ENCODE data around the gene PROC. TPM values are rescaled to one million over a fixed set of nuclear protein-coding genes. Genes with fewer than 3 reads are reported as not detected.

Gene PROC
- total RNA-seq, 5 donors from 2014 or later (not counting 1 experiment from before 2014, with no cell fraction given), result 0.20 to 0.76 (median 0.49) TPM; not detected in 2

GRCh38 chr2:127400897-127401756, 17.1 kb upstream of the PROC start:
- H3K27ac Mint-ChIP-seq, result no peak overlapping the region
- H3K4me3 ChIP-seq (ENCODE audit: control insufficient read depth in 1 of 2, extremely low read depth in 1 of 2, low read length in 1 of 2), result no peak overlapping the region
- H3K27me3 Mint-ChIP-seq, result no peaks in the 10 kb centered on the region
- peaks cover 4% of the 10 kb centered on the region for H3K36me3 Mint-ChIP-seq
- DNase-seq (no peak), ATAC-seq (replicated peaks in 1 of 4) (no peak)
- H3K36me3 ChIP-seq (ENCODE audit: control insufficient read depth in 2 of 2, extremely low read depth in 1 of 2, insufficient read depth in 1 of 2, low read length in 1 of 2), result no peaks in the 10 kb centered on the region
- no peaks in the 10 kb centered on the region for H3K9me3 ChIP-seq
- 92% methylated on average over 30 of the region's 39 CpGs for WGBS (ENCODE audit: insufficient coverage)
- ChIA-PET CTCF (interaction anchor here in 1 of 2 donors (0.6 kb wide), 1 partner anchor 14 kb away, joined by 4 read pairs; no protein-coding TSS in a partner anchor), POLR2A (no interaction called here)
- H3K4me1 ChIP-seq (ENCODE audit: control insufficient read depth in 1 of 2, extremely low read depth in 1 of 2, insufficient read depth in 2 of 2, low read length in 2 of 2), result no peaks in the 10 kb centered on the region
- no peak overlapping the region for H3K4me3 Mint-ChIP-seq
- H3K27ac ChIP-seq (ENCODE audit: low read length), result no peak overlapping the region
- H3K27me3 ChIP-seq (replicated peaks in 1 of 2; ENCODE audit: control insufficient read depth in 2 of 2, extremely low read depth in 1 of 2, insufficient read depth in 2 of 2, low read length in 1 of 2), result peaks cover 0 to 11% of the 10 kb centered on the region in 2 experiments
- H3K9me3 Mint-ChIP-seq, result no peaks in the 10 kb centered on the region
- H3K4me1 Mint-ChIP-seq, result peaks cover 0 to 7% (median 6%) of the 10 kb centered on the region in 3 donors

- Histone ChIP-seq H3K36me3 (ENCODE audit: control insufficient read depth in 2 of 2, extremely low read depth in 1 of 2, insufficient read depth in 1 of 2, low read length in 1 of 2) (no peaks in the 10 kb centered on the region), H3K27me3 (replicated peaks in 1 of 2; ENCODE audit: control insufficient read depth in 2 of 2, extremely low read depth in 1 of 2, insufficient read depth in 2 of 2, low read length in 1 of 2) (peaks cover 0 to 11% of the 10 kb centered on the region in 2 experiments), H3K4me3 (ENCODE audit: control insufficient read depth in 1 of 2, extremely low read depth in 1 of 2, low read length in 1 of 2) (no peak overlapping the region), H3K9me3 (no peaks in the 10 kb centered on the region), H3K27ac (ENCODE audit: low read length) (no peak overlapping the region), H3K4me1 (ENCODE audit: control insufficient read depth in 1 of 2, extremely low read depth in 1 of 2, insufficient read depth in 2 of 2, low read length in 2 of 2) (no peaks in the 10 kb centered on the region)
- Mint-ChIP-seq H3K4me3 (no peak overlapping the region), H3K27me3 (no peaks in the 10 kb centered on the region), H3K27ac (no peak overlapping the region), H3K9me3 (no peaks in the 10 kb centered on the region), H3K36me3 (no peaks in the 10 kb centered on the region), H3K4me1 (peaks cover 0 to 8% (median 6%) of the 10 kb centered on the region in 3 donors)
- CTCF ChIA-PET, result interaction anchor here in 1 of 2 donors (0.5 kb wide), 1 partner anchor 1248 kb away, joined by 3 read pairs; no protein-coding TSS in a partner anchor
- no peak for ATAC-seq (replicated peaks in 1 of 4)
- no peak for DNase-seq
- WGBS (ENCODE audit: insufficient coverage), result 64% methylated on average over 6 of the region's 11 CpGs
- POLR2A ChIA-PET, result no interaction called here
Observed at GRCh38 chr2:127401757-127402695, 16.2 kb upstream of the PROC start.

GRCh38 chr2:127403460-127403859, 14.8 kb upstream of the PROC start:
- CTCF ChIA-PET, result no interaction called here
- Mint-ChIP-seq H3K4me3 (no peak overlapping the region), H3K4me1 (peaks cover 0 to 8% (median 5%) of the 10 kb centered on the region in 3 donors), H3K27ac (no peak overlapping the region), H3K9me3 (no peaks in the 10 kb centered on the region), H3K36me3 (no peaks in the 10 kb centered on the region), H3K27me3 (no peaks in the 10 kb centered on the region)
- POLR2A ChIA-PET, result no interaction called here
- Histone ChIP-seq H3K27me3 (replicated peaks in 1 of 2; ENCODE audit: control insufficient read depth in 2 of 2, extremely low read depth in 1 of 2, insufficient read depth in 2 of 2, low read length in 1 of 2) (peaks cover 0 to 4% of the 10 kb centered on the region in 2 experiments), H3K9me3 (no peaks in the 10 kb centered on the region), H3K36me3 (ENCODE audit: control insufficient read depth in 2 of 2, extremely low read depth in 1 of 2, insufficient read depth in 1 of 2, low read length in 1 of 2) (no peaks in the 10 kb centered on the region), H3K4me1 (ENCODE audit: control insufficient read depth in 1 of 2, extremely low read depth in 1 of 2, insufficient read depth in 2 of 2, low read length in 2 of 2) (peaks cover 0 to 6% of the 10 kb centered on the region in 2 experiments), H3K27ac (ENCODE audit: low read length) (no peak overlapping the region), H3K4me3 (ENCODE audit: control insufficient read depth in 1 of 2, extremely low read depth in 1 of 2, low read length in 1 of 2) (no peak overlapping the region)
- WGBS (ENCODE audit: insufficient coverage), result 95% methylated on average over 2 of the region's 3 CpGs
- no peak for ATAC-seq (replicated peaks in 1 of 4)
- no peak for DNase-seq

- H3K4me1 Mint-ChIP-seq, result peaks cover 0 to 10% (median 7%) of the 10 kb centered on the region in 3 donors
- ChIA-PET POLR2A (no interaction called here), CTCF (no interaction called here)
Observed at GRCh38 chr2:127404466-127405254, 13.6 kb upstream of the PROC start.

GRCh38 chr2:127405255-127405610, 13.0 kb upstream of the PROC start:
- no peaks in the 10 kb centered on the region for H3K27me3 Mint-ChIP-seq
- WGBS (ENCODE audit: insufficient coverage), result 96% methylated on average over 3 of the region's 3 CpGs
- Histone ChIP-seq H3K36me3 (ENCODE audit: control insufficient read depth in 2 of 2, extremely low read depth in 1 of 2, insufficient read depth in 1 of 2, low read length in 1 of 2) (no peaks in the 10 kb centered on the region), H3K4me3 (ENCODE audit: control insufficient read depth in 1 of 2, extremely low read depth in 1 of 2, low read length in 1 of 2) (no peak overlapping the region), H3K27ac (ENCODE audit: low read length) (no peak overlapping the region), H3K9me3 (no peaks in the 10 kb centered on the region), H3K4me1 (ENCODE audit: control insufficient read depth in 1 of 2, extremely low read depth in 1 of 2, insufficient read depth in 2 of 2, low read length in 2 of 2) (peaks cover 0 to 11% of the 10 kb centered on the region in 2 experiments), H3K27me3 (replicated peaks in 1 of 2; ENCODE audit: control insufficient read depth in 2 of 2, extremely low read depth in 1 of 2, insufficient read depth in 2 of 2, low read length in 1 of 2) (peaks cover 0 to 4% of the 10 kb centered on the region in 2 experiments)
- H3K9me3 Mint-ChIP-seq, result no peaks in the 10 kb centered on the region
- DNase-seq, result no peak
- no peak for ATAC-seq (replicated peaks in 1 of 4)
- peaks cover 0 to 13% (median 7%) of the 10 kb centered on the region in 3 donors for H3K4me1 Mint-ChIP-seq
- ChIA-PET CTCF (no interaction called here), POLR2A (no interaction called here)
- H3K4me3 Mint-ChIP-seq, result no peak overlapping the region
- H3K27ac Mint-ChIP-seq, result no peak overlapping the region
- no peaks in the 10 kb centered on the region for H3K36me3 Mint-ChIP-seq

More at GRCh38 chr2:127404466-127405254, 13.6 kb upstream of the PROC start:
- H3K36me3 ChIP-seq (ENCODE audit: control insufficient read depth in 2 of 2, extremely low read depth in 1 of 2, insufficient read depth in 1 of 2, low read length in 1 of 2), result no peaks in the 10 kb centered on the region
- no peak overlapping the region for H3K4me3 ChIP-seq (ENCODE audit: control insufficient read depth in 1 of 2, extremely low read depth in 1 of 2, low read length in 1 of 2)
- H3K27ac Mint-ChIP-seq, result no peak overlapping the region
- no peaks in the 10 kb centered on the region for H3K9me3 ChIP-seq
- H3K27ac ChIP-seq (ENCODE audit: low read length), result no peak overlapping the region
- ATAC-seq (replicated peaks in 1 of 4) (no peak), DNase-seq (no peak)
- H3K9me3 Mint-ChIP-seq, result no peaks in the 10 kb centered on the region
- WGBS (ENCODE audit: insufficient coverage), result 83% methylated on average over 2 of the region's 7 CpGs
- peaks cover 0 to 11% of the 10 kb centered on the region in 2 experiments for H3K4me1 ChIP-seq (ENCODE audit: control insufficient read depth in 1 of 2, extremely low read depth in 1 of 2, insufficient read depth in 2 of 2, low read length in 2 of 2)
- H3K4me3 Mint-ChIP-seq, result no peak overlapping the region
- H3K27me3 Mint-ChIP-seq, result no peaks in the 10 kb centered on the region
- no peaks in the 10 kb centered on the region for H3K36me3 Mint-ChIP-seq
- peaks cover 0 to 4% of the 10 kb centered on the region in 2 experiments for H3K27me3 ChIP-seq (replicated peaks in 1 of 2; ENCODE audit: control insufficient read depth in 2 of 2, extremely low read depth in 1 of 2, insufficient read depth in 2 of 2, low read length in 1 of 2)
